ENCODE data around the gene TMEM191C.
"Not testable (repeated sequence)": the region's sequence is repeated elsewhere in the genome, so short reads cannot be mapped to it uniquely, and the experiment has no call there.

Gene TMEM191C

DNA sequence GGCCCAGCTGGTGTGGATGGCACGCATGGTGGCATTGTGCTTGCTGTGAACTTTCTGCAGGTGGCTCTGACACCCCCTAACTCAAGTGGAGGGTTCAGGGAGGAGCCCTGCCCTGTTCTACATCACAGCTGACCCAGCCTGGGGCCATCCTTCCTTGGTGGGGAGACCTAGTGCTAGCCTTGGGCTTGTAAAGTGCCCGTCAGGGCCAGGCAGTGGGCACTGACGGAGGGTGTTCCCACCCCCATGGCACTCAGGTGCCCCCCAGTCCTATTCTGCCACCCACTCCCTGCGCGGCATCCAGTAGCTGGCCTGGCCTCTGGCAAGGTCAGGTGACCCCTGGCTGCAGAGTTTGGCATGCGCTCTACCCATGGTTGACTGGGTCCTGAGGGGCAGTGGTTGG lies 26.0 kb upstream of the TMEM191C start:
- H3K27me3 ChIP-seq (ENCODE audit: low read depth, low read length); H3K27ac ChIP-seq (ENCODE audit: low read length); H3K4me1 ChIP-seq (ENCODE audit: control insufficient read depth in 1 of 2, insufficient read depth in 2 of 2, low read length in 2 of 2); H3K4me3 ChIP-seq (ENCODE audit: low read depth in 1 of 2, low read length in 2 of 2); H3K9me3 ChIP-seq (ENCODE audit: control insufficient read depth in 1 of 2, low read length in 2 of 2): not testable (repeated sequence)
- peaks cover 0 to 14% of the 10 kb centered on the region in 2 donors for H3K36me3 ChIP-seq (ENCODE audit: control insufficient read depth in 1 of 2, insufficient read depth in 2 of 2, low read length in 2 of 2)

DNA sequence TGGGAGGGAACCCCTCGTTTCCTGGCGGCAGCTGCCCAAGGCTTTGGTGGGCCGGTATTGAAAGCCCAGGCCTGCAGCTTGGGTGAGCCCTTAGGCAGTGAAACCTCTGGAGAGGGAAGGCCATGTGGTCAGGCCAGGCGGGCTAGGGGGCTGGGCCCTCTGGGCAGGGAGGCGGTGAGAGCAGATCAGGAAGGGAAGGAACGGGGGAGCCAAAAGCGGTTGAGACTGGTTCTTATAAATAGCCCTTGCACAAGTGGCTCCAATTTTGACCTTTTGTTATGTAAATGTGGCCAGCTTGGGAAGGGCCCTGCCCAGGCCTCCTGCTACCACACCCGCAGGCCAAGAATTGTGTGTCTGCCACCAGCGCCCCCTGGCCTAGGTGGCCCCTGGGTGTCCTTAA lies 25.1 kb upstream of the TMEM191C start:
- not testable (repeated sequence) for H3K4me3 ChIP-seq (ENCODE audit: low read depth in 1 of 2, low read length in 2 of 2); H3K27me3 ChIP-seq (ENCODE audit: low read depth, low read length); H3K4me1 ChIP-seq (ENCODE audit: control insufficient read depth in 1 of 2, insufficient read depth in 2 of 2, low read length in 2 of 2); H3K9me3 ChIP-seq (ENCODE audit: control insufficient read depth in 1 of 2, low read length in 2 of 2); H3K27ac ChIP-seq (ENCODE audit: low read length)
- H3K36me3 ChIP-seq (ENCODE audit: control insufficient read depth in 1 of 2, insufficient read depth in 2 of 2, low read length in 2 of 2) = peaks cover 0 to 23% of the 10 kb centered on the region in 2 donors

DNA sequence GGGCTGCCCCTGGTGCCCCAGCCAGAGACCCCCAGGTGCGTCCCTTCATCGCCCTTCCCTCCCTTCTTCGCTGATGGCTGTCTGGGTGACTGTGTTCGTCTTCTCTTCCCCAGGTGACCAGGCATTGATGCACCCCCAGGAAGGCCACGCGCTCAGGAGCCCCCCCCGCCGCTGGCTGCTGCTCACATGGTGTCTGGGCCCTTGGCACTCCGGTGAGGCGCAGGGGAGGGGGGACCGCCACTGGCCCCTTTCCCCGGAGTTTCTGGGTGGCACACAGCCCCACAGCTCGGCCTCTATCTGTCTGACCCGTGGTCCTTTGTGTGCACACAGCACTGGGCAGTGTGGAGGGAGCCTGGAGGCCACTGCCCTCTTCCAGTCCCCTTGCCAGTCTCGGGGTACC lies 24.5 kb upstream of the TMEM191C start:
- H3K27me3 ChIP-seq (ENCODE audit: low read depth, low read length); H3K27ac ChIP-seq (ENCODE audit: low read length): not testable (repeated sequence)
- peaks cover 0 to 28% of the 10 kb centered on the region in 2 donors for H3K36me3 ChIP-seq (ENCODE audit: control insufficient read depth in 1 of 2, insufficient read depth in 2 of 2, low read length in 2 of 2)

GRCh38 chr22:21443057-21443734 lies 24.0 kb upstream of the TMEM191C start:
- H3K27ac ChIP-seq (ENCODE audit: low read length) = no peak overlapping the region
- H3K36me3 ChIP-seq (ENCODE audit: control insufficient read depth in 1 of 2, insufficient read depth in 2 of 2, low read length in 2 of 2) = peaks cover 0 to 28% of the 10 kb centered on the region in 2 donors
- H3K4me1 ChIP-seq (ENCODE audit: control insufficient read depth in 1 of 2, insufficient read depth in 2 of 2, low read length in 2 of 2) = no peaks in the 10 kb centered on the region
- no peaks in the 10 kb centered on the region for H3K27me3 ChIP-seq (ENCODE audit: low read depth, low read length)
- H3K9me3 ChIP-seq (ENCODE audit: control insufficient read depth in 1 of 2, low read length in 2 of 2) = no peaks in the 10 kb centered on the region
- no peak overlapping the region for H3K4me3 ChIP-seq (ENCODE audit: low read depth in 1 of 2, low read length in 2 of 2)

More for the DNA sequence above, 24.5 kb upstream of the TMEM191C start:
- H3K4me3 ChIP-seq (ENCODE audit: low read depth in 1 of 2, low read length in 2 of 2); H3K4me1 ChIP-seq (ENCODE audit: control insufficient read depth in 1 of 2, insufficient read depth in 2 of 2, low read length in 2 of 2); H3K9me3 ChIP-seq (ENCODE audit: control insufficient read depth in 1 of 2, low read length in 2 of 2): not testable (repeated sequence)

GRCh38 chr22:21443735-21444421 lies 23.3 kb upstream of the TMEM191C start:
- H3K27me3 ChIP-seq (ENCODE audit: low read depth, low read length) = no peaks in the 10 kb centered on the region
- H3K36me3 ChIP-seq (ENCODE audit: control insufficient read depth in 1 of 2, insufficient read depth in 2 of 2, low read length in 2 of 2) = peaks cover 0 to 28% of the 10 kb centered on the region in 2 donors
- H3K27ac ChIP-seq (ENCODE audit: low read length) = no peak overlapping the region
- H3K9me3 ChIP-seq (ENCODE audit: control insufficient read depth in 1 of 2, low read length in 2 of 2) = no peaks in the 10 kb centered on the region
- no peaks in the 10 kb centered on the region for H3K4me1 ChIP-seq (ENCODE audit: control insufficient read depth in 1 of 2, insufficient read depth in 2 of 2, low read length in 2 of 2)
- no peak overlapping the region for H3K4me3 ChIP-seq (ENCODE audit: low read depth in 1 of 2, low read length in 2 of 2)

GRCh38 chr22:21444701-21445436 lies 22.3 kb upstream of the TMEM191C start:
- Histone ChIP-seq H3K4me1 (ENCODE audit: control insufficient read depth in 1 of 2, insufficient read depth in 2 of 2, low read length in 2 of 2) (no peaks in the 10 kb centered on the region), H3K36me3 (ENCODE audit: control insufficient read depth in 1 of 2, insufficient read depth in 2 of 2, low read length in 2 of 2) (peaks cover 0 to 28% of the 10 kb centered on the region in 2 donors)

DNA sequence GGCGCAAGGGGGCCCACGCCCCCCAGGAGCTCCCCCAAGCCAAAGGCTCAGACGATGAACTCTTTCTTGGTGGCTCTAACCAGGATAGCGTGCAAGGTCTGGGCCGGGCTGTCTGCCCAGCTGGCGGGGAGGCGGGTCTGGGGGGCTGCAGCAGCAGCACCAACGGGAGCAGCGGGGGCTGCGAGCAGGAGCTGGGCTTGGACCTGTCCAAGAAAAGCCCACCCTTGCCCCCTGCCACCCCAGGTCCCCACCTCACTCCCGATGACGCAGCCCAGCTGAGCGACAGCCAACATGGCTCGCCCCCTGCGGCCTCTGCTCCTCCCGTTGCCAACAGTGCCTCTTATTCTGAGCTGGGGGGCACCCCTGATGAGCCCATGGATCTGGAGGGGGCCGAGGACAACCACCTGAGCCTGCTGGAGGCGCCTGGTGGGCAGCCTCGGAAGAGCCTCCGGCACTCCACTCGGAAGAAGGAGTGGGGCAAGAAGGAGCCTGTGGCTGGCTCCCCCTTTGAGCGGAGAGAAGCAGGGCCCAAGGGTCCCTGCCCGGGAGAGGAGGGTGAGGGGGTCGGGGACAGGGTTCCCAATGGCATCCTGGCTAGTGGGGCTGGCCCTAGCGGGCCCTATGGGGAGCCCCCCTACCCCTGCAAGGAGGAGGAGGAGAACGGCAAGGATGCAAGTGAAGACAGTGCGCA lies 21.6 kb upstream of the TMEM191C start:
- Histone ChIP-seq H3K4me3 (ENCODE audit: low read depth in 1 of 2, low read length in 2 of 2) (no peak overlapping the region), H3K4me1 (ENCODE audit: control insufficient read depth in 1 of 2, insufficient read depth in 2 of 2, low read length in 2 of 2) (no peaks in the 10 kb centered on the region), H3K27ac (ENCODE audit: low read length) (no peak overlapping the region), H3K27me3 (ENCODE audit: low read depth, low read length) (no peaks in the 10 kb centered on the region), H3K36me3 (ENCODE audit: control insufficient read depth in 1 of 2, insufficient read depth in 2 of 2, low read length in 2 of 2) (peaks cover 0 to 28% of the 10 kb centered on the region in 2 donors), H3K9me3 (ENCODE audit: control insufficient read depth in 1 of 2, low read length in 2 of 2) (no peaks in the 10 kb centered on the region)

More at GRCh38 chr22:21444701-21445436, 22.3 kb upstream of the TMEM191C start:
- no peak overlapping the region for H3K4me3 ChIP-seq (ENCODE audit: low read depth in 1 of 2, low read length in 2 of 2)
- H3K27me3 ChIP-seq (ENCODE audit: low read depth, low read length) = no peaks in the 10 kb centered on the region
- H3K9me3 ChIP-seq (ENCODE audit: control insufficient read depth in 1 of 2, low read length in 2 of 2) = no peaks in the 10 kb centered on the region
- H3K27ac ChIP-seq (ENCODE audit: low read length) = no peak overlapping the region

GRCh38 chr22:21446128-21446826 lies 20.9 kb upstream of the TMEM191C start:
- Histone ChIP-seq H3K4me1 (ENCODE audit: control insufficient read depth in 1 of 2, insufficient read depth in 2 of 2, low read length in 2 of 2) (no peaks in the 10 kb centered on the region), H3K27me3 (ENCODE audit: low read depth, low read length) (no peaks in the 10 kb centered on the region), H3K27ac (ENCODE audit: low read length) (no peak overlapping the region), H3K9me3 (ENCODE audit: control insufficient read depth in 1 of 2, low read length in 2 of 2) (no peaks in the 10 kb centered on the region), H3K4me3 (ENCODE audit: low read depth in 1 of 2, low read length in 2 of 2) (no peak overlapping the region), H3K36me3 (ENCODE audit: control insufficient read depth in 1 of 2, insufficient read depth in 2 of 2, low read length in 2 of 2) (peaks cover 0 to 28% of the 10 kb centered on the region in 2 donors)

GRCh38 chr22:21446827-21447690 lies 20.1 kb upstream of the TMEM191C start:
- Histone ChIP-seq H3K27ac (ENCODE audit: low read length) (no peak overlapping the region), H3K4me3 (ENCODE audit: low read depth in 1 of 2, low read length in 2 of 2) (no peak overlapping the region), H3K27me3 (ENCODE audit: low read depth, low read length) (no peaks in the 10 kb centered on the region), H3K9me3 (ENCODE audit: control insufficient read depth in 1 of 2, low read length in 2 of 2) (no peaks in the 10 kb centered on the region), H3K36me3 (ENCODE audit: control insufficient read depth in 1 of 2, insufficient read depth in 2 of 2, low read length in 2 of 2) (peaks cover 0 to 28% of the 10 kb centered on the region in 2 donors), H3K4me1 (ENCODE audit: control insufficient read depth in 1 of 2, insufficient read depth in 2 of 2, low read length in 2 of 2) (no peaks in the 10 kb centered on the region)

GRCh38 chr22:21447694-21448402 lies 19.3 kb upstream of the TMEM191C start:
- Histone ChIP-seq H3K36me3 (ENCODE audit: control insufficient read depth in 1 of 2, insufficient read depth in 2 of 2, low read length in 2 of 2) (peaks cover 0 to 28% of the 10 kb centered on the region in 2 donors), H3K9me3 (ENCODE audit: control insufficient read depth in 1 of 2, low read length in 2 of 2) (no peaks in the 10 kb centered on the region), H3K27me3 (ENCODE audit: low read depth, low read length) (no peaks in the 10 kb centered on the region), H3K27ac (ENCODE audit: low read length) (no peak overlapping the region), H3K4me1 (ENCODE audit: control insufficient read depth in 1 of 2, insufficient read depth in 2 of 2, low read length in 2 of 2) (no peaks in the 10 kb centered on the region), H3K4me3 (ENCODE audit: low read depth in 1 of 2, low read length in 2 of 2) (no peak overlapping the region)
